ENCODE data around the gene KIF1C.
"Not testable (repeated sequence)": the region's sequence is repeated elsewhere in the genome, so short reads cannot be mapped to it uniquely, and the experiment has no call there.

The KIF1C gene

GRCh38 chr17:5055543-5055942 lies 57.8 kb downstream of the KIF1C start:
- TF ChIP-seq POLR2AphosphoS5 (IDR thresholded peaks at IDR 0.05; ENCODE audit: low read depth), result no peak
- TF ChIP-seq SPI1 (IDR thresholded peaks at IDR 0.05; ENCODE audit: borderline replicate concordance, low read depth), result no peak
- TF ChIP-seq CTCF (IDR thresholded peaks at IDR 0.05; ENCODE audit: insufficient read depth, low read length), result no peak
- no peak for TF ChIP-seq GABPA (IDR thresholded peaks at IDR 0.05; ENCODE audit: low read depth)
- H3K4me3 ChIP-seq (replicated peaks; ENCODE audit: insufficient read depth, low read length), result no peak overlapping the region
- H3K27me3 ChIP-seq (ENCODE audit: insufficient read depth, poor library complexity, severe bottlenecking), result no peaks in the 10 kb centered on the region
- DNase-seq (ENCODE audit: low read depth in 1 of 2, low spot score in 1 of 2), result no peak
- no peak overlapping the region for H3K27ac ChIP-seq (replicated peaks)

- TF ChIP-seq GABPA (IDR thresholded peaks at IDR 0.05; ENCODE audit: low read depth) (no peak), SPI1 (IDR thresholded peaks at IDR 0.05; ENCODE audit: borderline replicate concordance, low read depth) (no peak)
- no peaks in the 10 kb centered on the region for H3K27me3 ChIP-seq (ENCODE audit: insufficient read depth, poor library complexity, severe bottlenecking)
- no peak overlapping the region for H3K4me3 ChIP-seq (replicated peaks; ENCODE audit: insufficient read depth, low read length)
- H3K27ac ChIP-seq (replicated peaks), result no peak overlapping the region
- DNase-seq (ENCODE audit: low read depth in 1 of 2, low spot score in 1 of 2), result no peak
Observed at GRCh38 chr17:5065227-5065744, 67.5 kb downstream of the KIF1C start.

GRCh38 chr17:5068236-5068635 lies 70.5 kb downstream of the KIF1C start:
- Histone ChIP-seq H3K27me3 (ENCODE audit: insufficient read depth, poor library complexity, severe bottlenecking) (no peaks in the 10 kb centered on the region), H3K27ac (replicated peaks) (no peak overlapping the region), H3K4me3 (replicated peaks; ENCODE audit: insufficient read depth, low read length) (no peak overlapping the region)
- no peak for TF ChIP-seq CTCF (IDR thresholded peaks at IDR 0.05; ENCODE audit: insufficient read depth, low read length)
- no peak for TF ChIP-seq GABPA (IDR thresholded peaks at IDR 0.05; ENCODE audit: low read depth)
- no peak for TF ChIP-seq REST (IDR thresholded peaks at IDR 0.05; ENCODE audit: insufficient replicate concordance, low read depth)
- no peak for TF ChIP-seq SPI1 (IDR thresholded peaks at IDR 0.05; ENCODE audit: borderline replicate concordance, low read depth)
- TF ChIP-seq POLR2AphosphoS5 (IDR thresholded peaks at IDR 0.05; ENCODE audit: low read depth), result no peak
- DNase-seq (ENCODE audit: low read depth in 1 of 2, low spot score in 1 of 2), result no peak

GRCh38 chr17:5069724-5070123 lies 72.0 kb downstream of the KIF1C start:
- TF ChIP-seq REST (IDR thresholded peaks at IDR 0.05; ENCODE audit: insufficient replicate concordance, low read depth), result no peak
- TF ChIP-seq POLR2AphosphoS5 (IDR thresholded peaks at IDR 0.05; ENCODE audit: low read depth), result no peak
- TF ChIP-seq SPI1 (IDR thresholded peaks at IDR 0.05; ENCODE audit: borderline replicate concordance, low read depth), result no peak
- no peak for TF ChIP-seq CTCF (IDR thresholded peaks at IDR 0.05; ENCODE audit: insufficient read depth, low read length)
- no peak for TF ChIP-seq GABPA (IDR thresholded peaks at IDR 0.05; ENCODE audit: low read depth)
- no peaks in the 10 kb centered on the region for H3K27me3 ChIP-seq (ENCODE audit: insufficient read depth, poor library complexity, severe bottlenecking)
- no peak overlapping the region for H3K27ac ChIP-seq (replicated peaks)
- no peak for DNase-seq (ENCODE audit: low read depth in 1 of 2, low spot score in 1 of 2)
- no peak overlapping the region for H3K4me3 ChIP-seq (replicated peaks; ENCODE audit: insufficient read depth, low read length)

GRCh38 chr17:5075472-5075871 lies 77.7 kb downstream of the KIF1C start:
- not testable (repeated sequence) for H3K27ac ChIP-seq (replicated peaks); H3K4me3 ChIP-seq (replicated peaks; ENCODE audit: insufficient read depth, low read length); DNase-seq (ENCODE audit: low read depth in 1 of 2, low spot score in 1 of 2); H3K27me3 ChIP-seq (ENCODE audit: insufficient read depth, poor library complexity, severe bottlenecking)

GRCh38 chr17:5077275-5077674 lies 79.5 kb downstream of the KIF1C start:
- not testable (repeated sequence) for H3K4me3 ChIP-seq (replicated peaks; ENCODE audit: insufficient read depth, low read length); H3K27ac ChIP-seq (replicated peaks); DNase-seq (ENCODE audit: low read depth in 1 of 2, low spot score in 1 of 2); H3K27me3 ChIP-seq (ENCODE audit: insufficient read depth, poor library complexity, severe bottlenecking)

All from HL-60 (cell line).